H1 (cell line): ENCODE results near the gene IL27RA.

ENCODE experiments used
- CHD1 ChIP-seq: IDR thresholded peaks from 2 replicates; pipeline ENCODE4 v1.6.1; 2012; ENCODE audit warnings: low read depth, low read length, improper control_type of control experiment
- CREB1 ChIP-seq: IDR thresholded peaks from 2 replicates; pipeline ENCODE4 v1.6.1; 2012; ENCODE audit warnings: inconsistent platforms
- GTF2F1 ChIP-seq: IDR thresholded peaks from 2 replicates; pipeline ENCODE4 v1.6.1; 2012; ENCODE audit warnings: low read depth, low read length, improper control_type of control experiment, borderline replicate concordance
- MAFK ChIP-seq: IDR thresholded peaks from 2 replicates; pipeline ENCODE4 v1.6.1; 2012; ENCODE audit warnings: low read depth, mild to moderate bottlenecking, improper control_type of control experiment, low read length
- POLR2A ChIP-seq, 2 experiments: IDR thresholded peaks; 1 replicate in 1 of 2; 2 replicates in 1 of 2; pipeline ENCODE4 v1.6.1; 2011; ENCODE audit warnings: low read depth in 2 of 2, low read length in 2 of 2, mild to moderate bottlenecking in 2 of 2; ENCODE audit errors: control extremely low read depth in 1 of 2
- POLR2AphosphoS5 ChIP-seq: IDR thresholded peaks from 2 replicates; pipeline ENCODE4 v1.6.1; 2011; ENCODE audit warnings: low read depth, low read length
- RAD21 ChIP-seq, 2 experiments: IDR thresholded peaks in 1 of 2; conservative IDR thresholded peaks in 1 of 2; 2 replicates each; pipeline ENCODE4 v1.6.1; 2011; ENCODE audit warnings: low read depth in 2 of 2, low read length in 2 of 2, improper control_type of control experiment in 1 of 2, inconsistent platforms in 1 of 2, mild to moderate bottlenecking in 1 of 2, moderate library complexity in 1 of 2
- RBBP5 ChIP-seq: IDR thresholded peaks from 2 replicates; pipeline ENCODE4 v1.7.1; 2012; ENCODE audit warnings: low read depth, mild to moderate bottlenecking, inconsistent platforms, low read length, moderate library complexity, borderline replicate concordance
- SIX5 ChIP-seq: IDR thresholded peaks from 2 replicates; pipeline ENCODE4 v1.6.1; 2011; ENCODE audit warnings: mild to moderate bottlenecking, low read depth, low read length
- SRF ChIP-seq: IDR thresholded peaks from 2 replicates; pipeline ENCODE4 v1.6.1; 2011; ENCODE audit warnings: mild to moderate bottlenecking, low read depth, low read length, moderate library complexity
- TCF12 ChIP-seq: IDR thresholded peaks from 2 replicates; pipeline ENCODE4 v1.6.1; 2011; ENCODE audit warnings: low read depth, mild to moderate bottlenecking, low read length
- YY1 ChIP-seq: IDR thresholded peaks from 2 replicates; pipeline ENCODE4 v1.6.1; 2011; ENCODE audit warnings: low read depth, mild to moderate bottlenecking, low read length
- ZNF274 ChIP-seq: IDR thresholded peaks from 2 replicates; pipeline ENCODE4 v1.7.0; 2012; ENCODE audit warnings: low read length, borderline replicate concordance; ENCODE audit errors: extremely low read depth
- TF ChIP-seq, protein P1 (sequence below), 3 experiments: IDR thresholded peaks; 1 replicate in 2 of 3; 2 replicates in 1 of 3; pipeline versions ENCODE4 v1.5.1 to v1.6.1; 2011; ENCODE audit warnings: low read length in 3 of 3, mild to moderate bottlenecking in 3 of 3, inconsistent platforms in 2 of 3, low read depth in 1 of 3, moderate library complexity in 1 of 3; ENCODE audit not compliant: insufficient read depth in 1 of 3; ENCODE audit errors: control extremely low read depth in 1 of 3

DNA sequence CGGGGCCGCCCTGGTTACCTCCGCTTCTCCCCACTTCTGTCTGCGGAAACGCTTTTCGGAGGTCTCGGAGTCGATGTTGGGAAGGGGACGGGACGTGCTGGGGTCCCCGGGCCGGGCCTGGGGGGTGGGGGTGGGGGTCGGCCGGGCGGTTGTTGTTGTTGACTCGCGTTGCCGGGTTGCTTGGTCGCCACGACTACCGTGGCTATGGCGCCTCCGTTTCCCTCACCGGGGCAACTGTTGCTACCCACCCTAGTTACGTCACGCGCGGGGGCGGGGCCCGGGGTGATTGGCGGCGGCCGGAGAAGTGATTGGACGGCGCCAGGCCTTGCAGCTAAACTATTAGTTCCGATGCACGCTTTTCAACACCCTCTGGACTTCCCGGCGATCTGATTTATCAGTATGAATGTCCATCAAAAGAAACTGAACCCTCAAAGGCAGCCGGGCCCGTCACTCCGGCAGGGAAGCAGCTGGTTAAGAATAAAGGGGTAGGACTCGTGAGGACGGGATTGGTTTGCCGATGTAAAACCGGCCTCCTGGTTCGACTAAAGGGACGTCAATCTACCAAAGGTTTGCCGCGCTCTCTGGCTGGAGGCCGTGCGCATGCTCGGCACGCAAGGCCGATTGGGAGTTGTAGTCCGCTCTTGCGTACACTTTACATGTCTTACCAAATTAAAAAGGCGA is 25.3 kb upstream of the IL27RA start, which contains the start of gene RFX1:
- TF ChIP-seq POLR2A (IDR thresholded peaks at IDR 0.05; ENCODE audit: control extremely low read depth in 1 of 2, low read depth in 2 of 2, low read length in 2 of 2) (peak in 1 of 2 experiments; percentile 44; a peak in 2 of 3 replicates), MAFK (no peak), SRF (no peak), TCF12 (0 out of 2 replicates have a peak, but pooled peaks have one; percentile 47), POLR2AphosphoS5 (peak; percentile 77; the same call in 1 of the 2 replicates), ZNF274 (no peak), GTF2F1 (no peak), YY1 (peak; percentile 95), RBBP5 (no peak), SIX5 (peak; percentile 66), RAD21 (IDR thresholded peaks at IDR 0.05 in 1 of 2, conservative IDR thresholded peaks at IDR 0.05 in 1 of 2; ENCODE audit: low read depth in 2 of 2, low read length in 2 of 2) (no peak), CREB1 (peak; percentile 88; the same call in 1 of the 2 replicates), CHD1 (no peak)
- TF ChIP-seq, protein P1, sequence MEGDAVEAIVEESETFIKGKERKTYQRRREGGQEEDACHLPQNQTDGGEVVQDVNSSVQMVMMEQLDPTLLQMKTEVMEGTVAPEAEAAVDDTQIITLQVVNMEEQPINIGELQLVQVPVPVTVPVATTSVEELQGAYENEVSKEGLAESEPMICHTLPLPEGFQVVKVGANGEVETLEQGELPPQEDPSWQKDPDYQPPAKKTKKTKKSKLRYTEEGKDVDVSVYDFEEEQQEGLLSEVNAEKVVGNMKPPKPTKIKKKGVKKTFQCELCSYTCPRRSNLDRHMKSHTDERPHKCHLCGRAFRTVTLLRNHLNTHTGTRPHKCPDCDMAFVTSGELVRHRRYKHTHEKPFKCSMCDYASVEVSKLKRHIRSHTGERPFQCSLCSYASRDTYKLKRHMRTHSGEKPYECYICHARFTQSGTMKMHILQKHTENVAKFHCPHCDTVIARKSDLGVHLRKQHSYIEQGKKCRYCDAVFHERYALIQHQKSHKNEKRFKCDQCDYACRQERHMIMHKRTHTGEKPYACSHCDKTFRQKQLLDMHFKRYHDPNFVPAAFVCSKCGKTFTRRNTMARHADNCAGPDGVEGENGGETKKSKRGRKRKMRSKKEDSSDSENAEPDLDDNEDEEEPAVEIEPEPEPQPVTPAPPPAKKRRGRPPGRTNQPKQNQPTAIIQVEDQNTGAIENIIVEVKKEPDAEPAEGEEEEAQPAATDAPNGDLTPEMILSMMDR (IDR thresholded peaks at IDR 0.05; ENCODE audit: control extremely low read depth in 1 of 3, insufficient read depth in 1 of 3, low read depth in 1 of 3, low read length in 3 of 3), result no peak
